HG03520 (cell line): ENCODE measurements around the gene ZMYND8.
"Not testable (repeated sequence)": the region's sequence is repeated elsewhere in the genome, so short reads cannot be mapped to it uniquely, and the experiment has no call there.

Experiments
- ATAC-seq: cut with Tn5 transposase; IDR thresholded peaks from one replicate; pipeline ENCODE4 v1.9.1; 2021; ENCODE audit warnings: mild to moderate bottlenecking, moderate library complexity; ENCODE audit not compliant: unreplicated experiment

The ZMYND8 gene

GRCh38 chr20:47356526-47357295 lies at the start of gene ZMYND8:
TSS of gene ZMYND8 (minus strand) at chr20:47356699. CDS start at chr20:47356670, 29 bp downstream.
- ATAC-seq, result peak; percentile 39

GRCh38 chr20:47405775-47406325 lies 49.4 kb upstream of the ZMYND8 start:
- ATAC-seq, result no peak

- no peak for ATAC-seq
Measured at GRCh38 chr20:47400685-47401084, 44.2 kb upstream of the ZMYND8 start.

- no peak for ATAC-seq
Measured at GRCh38 chr20:47397652-47398301, 41.3 kb upstream of the ZMYND8 start.

GRCh38 chr20:47396762-47397476 lies 40.4 kb upstream of the ZMYND8 start:
- ATAC-seq, result no peak

- ATAC-seq, result not testable (repeated sequence)
Measured at GRCh38 chr20:47393796-47394514, 37.5 kb upstream of the ZMYND8 start.

GRCh38 chr20:47392721-47393073 lies 36.2 kb upstream of the ZMYND8 start:
- no peak for ATAC-seq

- ATAC-seq, result no peak
Measured at GRCh38 chr20:47392015-47392720, 35.7 kb upstream of the ZMYND8 start.

- ATAC-seq, result no peak
Measured at GRCh38 chr20:47391276-47392010, 34.9 kb upstream of the ZMYND8 start.

GRCh38 chr20:47389867-47390347 lies 33.4 kb upstream of the ZMYND8 start:
- no peak for ATAC-seq

GRCh38 chr20:47385968-47386367 lies 29.5 kb upstream of the ZMYND8 start:
- ATAC-seq, result not testable (repeated sequence)

- no peak for ATAC-seq
Measured at GRCh38 chr20:47382746-47383415, 26.4 kb upstream of the ZMYND8 start.

GRCh38 chr20:47380481-47380880 lies 24.0 kb upstream of the ZMYND8 start:
- ATAC-seq, result no peak

GRCh38 chr20:47379433-47380150 lies 23.1 kb upstream of the ZMYND8 start:
- no peak for ATAC-seq

GRCh38 chr20:47377122-47377722 lies 20.7 kb upstream of the ZMYND8 start:
- ATAC-seq, result no peak

- not testable (repeated sequence) for ATAC-seq
Measured at GRCh38 chr20:47376096-47376643, 19.7 kb upstream of the ZMYND8 start.

GRCh38 chr20:47374121-47374520 lies 17.6 kb upstream of the ZMYND8 start:
- ATAC-seq, result not testable (repeated sequence)
